Breast epithelium (tissue), 3 donors: ENCODE results near the gene RNF31.

Source experiments
- CTCF ChIP-seq, 3 donors: fragments of 450-650 bp; IDR thresholded peaks; one replicate each; pipeline ENCODE4 v1.5.1; 2016 to 2017; ENCODE audit warnings: antibody characterized with exemption in 3 of 3, mild to moderate bottlenecking in 3 of 3, moderate library complexity in 3 of 3
- POLR2A ChIP-seq: fragments of 450-650 bp; IDR thresholded peaks from one replicate; pipeline ENCODE4 v1.6.1; 2016; ENCODE audit warnings: antibody characterized with exemption, mild to moderate bottlenecking, moderate library complexity
- POLR2AphosphoS5 ChIP-seq, 3 donors: sonication (generic); formaldehyde crosslinking; IDR thresholded peaks; one replicate each; pipeline ENCODE4 v1.6.1; 2017; ENCODE audit warnings: antibody characterized with exemption in 3 of 3

DNA sequence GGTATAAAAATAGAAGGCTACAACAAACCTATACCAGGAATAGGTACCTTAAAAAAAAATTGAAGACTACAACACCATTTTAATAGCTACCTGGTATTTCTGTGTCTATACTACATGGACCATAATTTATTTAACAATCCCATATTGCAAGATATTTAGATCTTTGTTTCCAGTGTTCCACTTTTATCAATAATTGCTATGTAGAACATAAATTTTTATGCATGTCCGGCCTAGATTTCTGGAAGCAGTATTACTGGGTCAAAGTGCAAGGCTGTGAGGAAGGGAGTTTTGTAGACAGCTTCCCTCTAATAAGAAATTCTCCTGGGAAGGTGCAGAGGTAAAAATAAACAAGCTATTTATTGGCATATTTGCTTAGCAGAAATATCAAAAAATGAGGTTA, 36.8 kb upstream of the RNF31 start:
- no peak for TF ChIP-seq CTCF (IDR thresholded peaks at IDR 0.05)
- TF ChIP-seq POLR2A = no peak
- TF ChIP-seq POLR2AphosphoS5 (IDR thresholded peaks at IDR 0.05) = no peak
